ENCODE measurements around the gene POLR1A. TPM values are rescaled to one million over a fixed set of nuclear protein-coding genes. Genes with fewer than 3 reads are reported as not detected.
A peak's percentile ranks its signal among the peaks of the same experiment; 100 is the strongest.

POLR1A gene
- total and polyA plus RNA-seq, 2 donors (not counting 1 experiment from before 2014, with no cell fraction given) = 3.4 to 36.8 TPM

GRCh38 chr2:86081724-86082123 is 24.0 kb downstream of the POLR1A start:
- Histone ChIP-seq H3K79me2 (ENCODE audit: control insufficient read depth, insufficient read depth, low read length) (no peaks in the 10 kb centered on the region), H3K36me3 (replicated peaks in 1 of 2; ENCODE audit: control extremely low read depth in 1 of 2, control insufficient read depth in 1 of 2, extremely low read depth in 1 of 2, insufficient read depth in 2 of 2, low read length in 1 of 2) (peaks cover 3 to 36% of the 10 kb centered on the region in 2 experiments), H4K20me1 (ENCODE audit: control insufficient read depth, insufficient read depth, low read length, poor library complexity, severe bottlenecking) (no peaks in the 10 kb centered on the region), H3K4me2 (replicated peaks; ENCODE audit: low read depth, low read length, poor library complexity, severe bottlenecking) (no peak overlapping the region), H3K27ac (ENCODE audit: low read length in 2 of 2) (peak overlapping the region in 1 of 2 donors; percentile 88), H2AFZ (ENCODE audit: insufficient read depth, low read depth, low read length, poor library complexity, severe bottlenecking) (no peak overlapping the region), H3K4me1 (ENCODE audit: control insufficient read depth in 2 of 2, insufficient read depth in 2 of 2, low read length in 2 of 2) (peaks cover 22 to 32% of the 10 kb centered on the region in 2 donors), H3K9ac (ENCODE audit: low read length) (no peak overlapping the region), H3K9me3 (ENCODE audit: control extremely low read depth in 1 of 3, control insufficient read depth in 2 of 3, insufficient read depth in 1 of 3, low read length in 2 of 3) (no peaks in the 10 kb centered on the region), H3K27me3 (replicated peaks in 1 of 4; ENCODE audit: control extremely low read depth in 1 of 4, control insufficient read depth in 3 of 4, insufficient read depth in 4 of 4, low read length in 3 of 4) (no peaks in the 10 kb centered on the region), H3K4me3 (ENCODE audit: control extremely low read depth in 1 of 5, extremely low read depth in 1 of 5, insufficient read depth in 1 of 5, low read depth in 2 of 5, low read length in 4 of 5) (no peak overlapping the region)
- WGBS (ENCODE audit: insufficient coverage) = 100% methylated on average over 2 of the region's 4 CpGs
- H3K27me3 Mint-ChIP-seq = no peaks in the 10 kb centered on the region
- peaks cover 37% of the 10 kb centered on the region for H3K4me1 Mint-ChIP-seq
- no peak overlapping the region for H3K4me3 Mint-ChIP-seq
- H3K9me3 Mint-ChIP-seq (ENCODE audit: insufficient read depth) = no peaks in the 10 kb centered on the region
- DNase-seq = no peak
- CTCF ChIA-PET = interaction anchor here (6.9 to 13.2 kb wide), 2 partner anchors 46 to 258 kb away, joined by 108 to 528 read pairs; no protein-coding TSS in a partner anchor
- peak overlapping the region; percentile 20 for H3K27ac Mint-ChIP-seq
- POLR2A ChIA-PET = no interaction called here
- intact Hi-C loops (cut with micrococcal nuclease) = loop anchor here (2.0 kb wide), 1 partner anchor 87 kb away; no protein-coding TSS in a partner anchor
- no peak for ATAC-seq (ENCODE audit: low read depth)
- TF ChIP-seq EZH2 (IDR thresholded peaks at IDR 0.05; ENCODE audit: borderline replicate concordance, insufficient read depth, low read depth, low read length, poor library complexity, severe bottlenecking) = no peak
- TF ChIP-seq CTCF (IDR thresholded peaks at IDR 0.05) = no peak
